ENCODE results near the gene SYNE4. TPM values are rescaled to one million over a fixed set of nuclear protein-coding genes. Genes with fewer than 3 reads are reported as not detected.

The SYNE4 gene
- total RNA-seq, 1 donor from 2014 or later, result 1.1 TPM

DNA sequence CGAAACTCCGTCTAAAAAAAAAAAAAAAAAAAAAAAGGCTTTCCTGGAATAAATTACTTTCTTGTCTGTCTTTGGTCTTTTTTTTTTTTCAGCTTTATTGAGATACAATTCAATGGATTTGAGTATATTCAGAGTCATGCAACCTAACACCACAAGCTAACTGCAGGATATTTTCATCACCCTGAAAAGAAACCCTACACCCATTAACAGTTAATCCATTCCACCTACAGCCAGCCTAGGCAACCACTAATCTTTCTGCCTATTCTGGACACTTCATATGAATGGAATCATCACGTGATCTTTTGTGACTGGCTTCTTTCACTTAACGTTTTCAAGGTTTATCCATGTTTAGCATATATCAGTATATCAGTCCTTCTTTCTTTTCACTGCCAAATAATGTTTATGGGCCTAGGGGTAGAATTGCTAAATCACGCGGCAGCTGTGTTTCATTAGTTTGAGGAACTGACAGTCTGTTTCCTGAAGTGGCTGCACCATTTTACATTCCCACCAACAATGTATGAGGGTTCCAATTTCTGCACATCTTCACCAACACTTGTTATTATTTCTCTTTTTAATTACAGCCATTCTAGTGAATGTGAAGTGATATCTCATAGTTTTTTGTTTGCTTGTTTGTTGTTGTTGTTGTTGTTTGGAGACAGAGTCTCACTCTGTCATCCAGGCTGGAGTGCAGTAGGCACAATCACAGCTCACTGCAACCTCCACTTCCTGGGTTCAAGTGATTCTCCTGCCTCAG, 52.6 kb downstream of the SYNE4 start:
- Mint-ChIP-seq H3K4me3 (ENCODE audit: unreplicated experiment) (no peak overlapping the region), H3K27ac (ENCODE audit: unreplicated experiment) (no peak overlapping the region), H3K36me3 (ENCODE audit: low read depth, unreplicated experiment) (peaks cover 7% of the 10 kb centered on the region), H3K27me3 (ENCODE audit: low read depth, unreplicated experiment) (peaks cover 47% of the 10 kb centered on the region), H3K4me1 (ENCODE audit: low read depth, unreplicated experiment) (no peaks in the 10 kb centered on the region), H3K9me3 (ENCODE audit: unreplicated experiment) (peaks cover 4% of the 10 kb centered on the region)
- no peak overlapping the region for H2AFZ ChIP-seq (ENCODE audit: low read depth, low read length)
- no peaks in the 10 kb centered on the region for H3K9me3 ChIP-seq (ENCODE audit: insufficient read depth, low read depth, low read length)
- no peaks in the 10 kb centered on the region for H3K79me2 ChIP-seq (ENCODE audit: insufficient read depth, low read length)
- H4K20me1 ChIP-seq (ENCODE audit: insufficient read depth, low read length), result no peaks in the 10 kb centered on the region
- peaks cover 4% of the 10 kb centered on the region for H3K4me1 ChIP-seq (ENCODE audit: insufficient read depth, low read length)
- no peak overlapping the region for H3K9ac ChIP-seq (ENCODE audit: low read length)
- DNase-seq (ENCODE audit: low read depth) (no peak), FAIRE-seq (peak; percentile 73)
- peaks cover 14% of the 10 kb centered on the region for H3K27me3 ChIP-seq (ENCODE audit: insufficient read depth, low read length)
- TF ChIP-seq EZH2 (IDR thresholded peaks at IDR 0.05; ENCODE audit: insufficient read depth, low read length), result no peak
- TF ChIP-seq, protein P1, sequence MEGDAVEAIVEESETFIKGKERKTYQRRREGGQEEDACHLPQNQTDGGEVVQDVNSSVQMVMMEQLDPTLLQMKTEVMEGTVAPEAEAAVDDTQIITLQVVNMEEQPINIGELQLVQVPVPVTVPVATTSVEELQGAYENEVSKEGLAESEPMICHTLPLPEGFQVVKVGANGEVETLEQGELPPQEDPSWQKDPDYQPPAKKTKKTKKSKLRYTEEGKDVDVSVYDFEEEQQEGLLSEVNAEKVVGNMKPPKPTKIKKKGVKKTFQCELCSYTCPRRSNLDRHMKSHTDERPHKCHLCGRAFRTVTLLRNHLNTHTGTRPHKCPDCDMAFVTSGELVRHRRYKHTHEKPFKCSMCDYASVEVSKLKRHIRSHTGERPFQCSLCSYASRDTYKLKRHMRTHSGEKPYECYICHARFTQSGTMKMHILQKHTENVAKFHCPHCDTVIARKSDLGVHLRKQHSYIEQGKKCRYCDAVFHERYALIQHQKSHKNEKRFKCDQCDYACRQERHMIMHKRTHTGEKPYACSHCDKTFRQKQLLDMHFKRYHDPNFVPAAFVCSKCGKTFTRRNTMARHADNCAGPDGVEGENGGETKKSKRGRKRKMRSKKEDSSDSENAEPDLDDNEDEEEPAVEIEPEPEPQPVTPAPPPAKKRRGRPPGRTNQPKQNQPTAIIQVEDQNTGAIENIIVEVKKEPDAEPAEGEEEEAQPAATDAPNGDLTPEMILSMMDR (IDR thresholded peaks at IDR 0.05; ENCODE audit: insufficient read depth, low read depth, low read length), result no peak
- H3K4me2 ChIP-seq (ENCODE audit: low read length), result no peak overlapping the region
- no peaks in the 10 kb centered on the region for H3K36me3 ChIP-seq (ENCODE audit: insufficient read depth, low read length)
- H3K27ac ChIP-seq (ENCODE audit: low read depth, low read length), result no peak overlapping the region
- H3K4me3 ChIP-seq (ENCODE audit: insufficient read depth, low read depth, low read length), result no peak overlapping the region

Other genes with a start within 250 kb of the SYNE4 start
- gene ARHGAP33, start 233.2 kb downstream of the SYNE4 start, total RNA-seq, result 5.5 and 6.8 TPM in 2 replicates
- gene PRODH2, start 196.0 kb downstream of the SYNE4 start, total RNA-seq, result not detected in 2 replicates
- gene NPHS1, start 156.3 kb downstream of the SYNE4 start, total RNA-seq, result not detected in 2 replicates
- gene KIRREL2, start 151.9 kb downstream of the SYNE4 start, total RNA-seq, result 0.12 and 0.18 TPM in 2 replicates
- gene APLP1, start 140.2 kb downstream of the SYNE4 start, total RNA-seq, result 66.0 and 69.4 TPM in 2 replicates
- gene NFKBID, start 108.3 kb downstream of the SYNE4 start, total RNA-seq, result 7.0 and 8.4 TPM in 2 replicates
- 1.8 and 2.1 TPM in 2 replicates for gene HCST, start 106.3 kb downstream of the SYNE4 start, total RNA-seq
- not detected in 2 replicates for gene TYROBP, start 100.5 kb downstream of the SYNE4 start, total RNA-seq
- gene LRFN3, start 72.4 kb downstream of the SYNE4 start, total RNA-seq, result 15.1 and 15.3 TPM in 2 replicates
- gene SDHAF1, start 13.6 kb downstream of the SYNE4 start, total RNA-seq, result 8.8 and 10.9 TPM in 2 replicates
- 25.9 and 27.3 TPM in 2 replicates for gene ALKBH6, start 5.4 kb upstream of the SYNE4 start, total RNA-seq
- gene CLIP3, start 24.1 kb upstream of the SYNE4 start, total RNA-seq, result 55.4 and 57.4 TPM in 2 replicates
- 5.0 and 6.0 TPM in 2 replicates for gene THAP8, start 45.5 kb upstream of the SYNE4 start, total RNA-seq
- 1.1 and 2.4 TPM in 2 replicates for gene WDR62, start 46.1 kb upstream of the SYNE4 start, total RNA-seq
- not detected in 2 replicates for gene OVOL3, start 102.3 kb upstream of the SYNE4 start, total RNA-seq
- 57.4 and 65.1 TPM in 2 replicates for gene POLR2I, start 106.1 kb upstream of the SYNE4 start, total RNA-seq
- 239 and 244 TPM in 2 replicates for gene TBCB, start 106.7 kb upstream of the SYNE4 start, total RNA-seq
- 665 and 677 TPM in 2 replicates for gene CAPNS1, start 131.3 kb upstream of the SYNE4 start, total RNA-seq
- 0.64 TPM in 1 of 2 replicates, not detected in the other for gene COX7A1, start 143.6 kb upstream of the SYNE4 start, total RNA-seq
- 6.3 and 6.5 TPM in 2 replicates for gene ZNF565, start 205.9 kb upstream of the SYNE4 start, total RNA-seq
- gene ZNF146, start 206.3 kb upstream of the SYNE4 start, total RNA-seq, result 80.7 and 82.7 TPM in 2 replicates

Measured in astrocyte (in vitro differentiated cells and primary cell).